Effector memory CD4-positive, alpha-beta T cell (primary cell): ENCODE measurements around the gene PNPT1.
"Not testable (repeated sequence)": the region's sequence is repeated elsewhere in the genome, so short reads cannot be mapped to it uniquely, and the experiment has no call there.

Source experiments
- DNase-seq, 3 donors: peaks; one replicate each; pipeline ENCODE4 v3.0.0-alpha.2; 2020
- H3K27ac ChIP-seq: 2 replicates; pipeline ENCODE4 v1.7.0; 2013; ENCODE audit warnings: mild to moderate bottlenecking, low read length, moderate library complexity; ENCODE audit not compliant: insufficient read depth, poor library complexity, severe bottlenecking
- H3K27me3 ChIP-seq: replicated peaks from 2 replicates; pipeline ENCODE4 v1.7.0; 2013; ENCODE audit warnings: mild to moderate bottlenecking, low read length; ENCODE audit not compliant: insufficient read depth, control insufficient read depth, poor library complexity, severe bottlenecking
- H3K36me3 ChIP-seq: 2 replicates; pipeline ENCODE4 v1.7.0; 2013; ENCODE audit warnings: mild to moderate bottlenecking, low read length, moderate library complexity; ENCODE audit not compliant: control insufficient read depth, insufficient read depth
- H3K4me1 ChIP-seq: 2 replicates; pipeline ENCODE4 v1.7.0; 2013; ENCODE audit warnings: low read length, mild to moderate bottlenecking; ENCODE audit not compliant: control insufficient read depth, insufficient read depth, poor library complexity, severe bottlenecking
- H3K4me3 ChIP-seq: 2 replicates; pipeline ENCODE4 v1.7.0; 2013; ENCODE audit warnings: low read length, low read depth, mild to moderate bottlenecking; ENCODE audit not compliant: insufficient read depth, poor library complexity, severe bottlenecking
- H3K9me3 ChIP-seq: 2 replicates; pipeline ENCODE4 v1.7.0; 2013; ENCODE audit warnings: mild to moderate bottlenecking, low read length, moderate library complexity; ENCODE audit not compliant: control insufficient read depth
- total RNA-seq, 3 donors: gene quantifications; one replicate each; lab custom pipeline; 2026; lab: John Stamatoyannopoulos, UW

PNPT1 gene
- 24.4 to 34.1 (median 29.6) reads per million in 3 donors for total RNA-seq

DNA sequence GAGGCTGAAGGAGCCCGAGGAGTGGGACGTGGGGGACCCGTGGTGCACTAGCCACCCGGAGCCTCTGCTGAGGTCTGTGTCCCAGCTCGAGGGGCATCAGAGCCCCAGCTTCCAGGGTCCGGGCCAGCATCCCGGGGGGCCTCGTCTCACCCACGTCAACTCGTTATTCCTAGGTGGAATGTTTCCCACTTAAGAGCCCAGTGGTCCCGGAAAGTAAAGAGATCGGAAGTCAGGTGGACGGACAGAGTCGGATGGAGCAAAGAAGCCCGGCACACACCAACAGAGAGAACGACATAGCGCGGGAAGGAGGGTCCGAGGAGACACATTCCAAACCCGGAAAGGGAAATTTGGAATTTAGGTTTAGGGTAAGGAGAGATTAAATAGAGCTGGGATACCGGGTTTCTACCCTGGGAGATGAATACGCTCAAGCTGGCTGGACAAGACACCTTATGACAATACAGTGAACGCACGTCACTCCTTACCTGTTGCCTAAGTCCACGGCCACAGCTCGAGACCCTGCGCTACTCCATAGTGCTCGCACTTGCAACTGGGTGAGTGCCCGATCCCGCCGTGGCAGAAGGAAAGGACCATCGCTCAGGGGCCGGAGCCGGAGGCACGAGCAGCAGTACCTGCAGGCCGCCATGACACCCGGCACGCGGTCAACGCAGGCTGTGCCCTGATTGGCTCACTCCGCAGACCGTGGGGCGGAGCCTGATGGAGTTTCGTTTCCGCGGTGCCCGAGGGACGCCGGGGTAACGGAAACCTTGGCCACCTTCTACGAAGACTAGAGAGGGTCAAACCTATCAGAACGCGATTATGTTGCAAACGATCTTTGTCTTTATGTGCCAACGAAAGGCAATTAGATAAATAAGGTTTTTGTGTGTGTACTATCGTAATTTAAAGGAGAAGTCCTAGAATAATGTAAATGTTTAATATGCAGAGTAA lies at the start of gene PNPT1:
Gene PNPT1, minus strand, starts transcription at position 664 of the 945 bp plus-strand sequence. Its CDS starts 21 bp downstream, at position 643.
- Histone ChIP-seq H3K9me3 (no peaks in the 10 kb centered on the region), H3K4me3 (peak within 1 kb of the TSS; percentile 88), H3K27me3 (no peaks in the 10 kb centered on the region), H3K36me3 (no peaks in the 10 kb centered on the region), H3K27ac (peak within 1 kb of the TSS; percentile 55), H3K4me1 (no peaks in the 10 kb centered on the region)
- DNase-seq = peak; percentile 80 to 85 (median 83)

DNA sequence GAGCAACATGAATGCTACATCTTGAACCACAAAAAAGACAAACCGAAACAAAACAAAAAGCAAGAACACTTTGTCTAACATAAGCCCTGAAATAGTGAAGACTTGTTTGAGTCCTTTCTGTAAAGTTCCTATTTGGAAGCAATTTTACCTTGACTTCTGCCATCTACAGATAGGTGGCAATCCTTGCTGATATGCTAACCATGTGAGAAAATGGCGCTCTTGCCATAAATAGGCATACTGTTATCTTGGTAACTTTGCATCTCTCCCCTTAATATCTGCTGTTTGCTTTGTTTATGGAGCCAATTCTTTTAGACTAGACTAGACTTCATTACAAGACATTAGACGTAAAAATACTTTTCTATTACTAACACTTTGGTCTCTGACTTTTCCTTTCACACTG lies 49.4 kb upstream of the PNPT1 start:
- no peaks in the 10 kb centered on the region for H3K36me3 ChIP-seq
- H3K4me3 ChIP-seq = no peak overlapping the region
- H3K4me1 ChIP-seq = no peaks in the 10 kb centered on the region
- H3K9me3 ChIP-seq = no peaks in the 10 kb centered on the region
- DNase-seq = no peak
- H3K27ac ChIP-seq = no peak overlapping the region
- no peaks in the 10 kb centered on the region for H3K27me3 ChIP-seq

DNA sequence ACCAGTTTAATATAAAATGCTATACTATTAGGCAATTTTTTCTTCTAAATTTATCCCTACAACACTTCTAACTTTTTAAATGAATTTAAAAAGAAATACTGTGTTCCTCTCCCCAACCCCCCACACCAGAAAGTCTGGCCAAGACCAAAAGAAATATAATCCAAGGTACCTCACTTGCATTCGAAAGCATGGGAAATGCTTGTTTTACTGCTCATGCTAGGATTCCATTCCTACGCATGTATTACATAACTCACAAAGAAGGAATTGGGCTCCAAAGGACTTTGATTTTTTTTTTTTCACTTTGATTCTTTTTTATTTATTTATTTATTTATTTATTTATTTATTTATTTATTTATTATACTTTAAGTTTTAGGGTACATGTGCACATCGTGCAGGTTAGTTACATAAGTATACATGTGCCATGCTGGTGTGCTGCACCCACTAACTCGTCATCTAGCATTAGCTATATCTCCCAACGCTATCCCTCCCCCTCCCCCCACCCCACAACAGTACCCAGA lies 42.4 kb upstream of the PNPT1 start:
- not testable (repeated sequence) for H3K4me1 ChIP-seq, DNase-seq, H3K27me3 ChIP-seq, H3K9me3 ChIP-seq, H3K4me3 ChIP-seq, H3K27ac ChIP-seq, H3K36me3 ChIP-seq

DNA sequence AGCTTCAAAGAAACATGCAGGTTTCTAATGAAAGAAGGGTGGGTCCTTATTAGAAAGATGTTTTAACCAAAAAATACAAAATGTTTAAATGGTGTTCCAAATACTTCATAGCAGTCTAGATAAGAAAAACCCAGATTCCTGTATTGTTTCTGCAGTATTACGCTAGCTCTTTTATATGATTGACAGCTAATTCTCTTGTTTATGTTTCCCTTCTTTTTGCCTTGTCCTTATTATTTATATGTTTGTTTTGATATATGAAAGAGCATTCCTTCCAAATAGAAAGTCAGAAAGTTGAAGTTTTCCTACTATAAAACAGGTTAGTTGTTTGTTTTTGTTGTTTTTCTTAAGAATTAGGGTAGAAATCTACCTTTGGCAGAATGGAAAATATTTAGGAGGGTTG lies 41.1 kb upstream of the PNPT1 start:
- Histone ChIP-seq H3K36me3 (no peaks in the 10 kb centered on the region), H3K9me3 (no peaks in the 10 kb centered on the region), H3K4me1 (no peaks in the 10 kb centered on the region), H3K27ac (no peak overlapping the region), H3K4me3 (no peak overlapping the region), H3K27me3 (no peaks in the 10 kb centered on the region)
- DNase-seq = no peak

DNA sequence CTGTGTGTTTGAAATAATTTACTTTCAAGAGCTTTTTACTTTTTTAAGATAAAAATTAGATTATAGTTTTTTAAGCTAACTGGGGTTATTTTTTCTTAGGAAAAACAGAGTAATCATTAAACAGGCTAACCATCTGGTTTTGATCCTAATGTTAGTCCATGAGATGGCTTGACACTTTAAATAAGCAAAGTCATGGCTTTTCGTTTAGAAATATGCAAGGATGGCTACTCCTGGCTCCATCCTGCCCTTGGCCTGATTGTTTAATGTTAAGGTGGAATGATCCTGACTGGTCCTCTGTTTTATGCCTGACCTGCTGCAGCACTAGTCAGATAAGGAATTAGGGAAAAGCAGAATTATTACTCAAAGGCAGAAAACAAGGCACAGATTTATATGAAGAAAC lies 39.7 kb upstream of the PNPT1 start:
- H3K27me3 ChIP-seq = no peaks in the 10 kb centered on the region
- H3K4me3 ChIP-seq = no peak overlapping the region
- H3K36me3 ChIP-seq = no peaks in the 10 kb centered on the region
- H3K4me1 ChIP-seq = no peaks in the 10 kb centered on the region
- no peak overlapping the region for H3K27ac ChIP-seq
- no peaks in the 10 kb centered on the region for H3K9me3 ChIP-seq
- DNase-seq = no peak

DNA sequence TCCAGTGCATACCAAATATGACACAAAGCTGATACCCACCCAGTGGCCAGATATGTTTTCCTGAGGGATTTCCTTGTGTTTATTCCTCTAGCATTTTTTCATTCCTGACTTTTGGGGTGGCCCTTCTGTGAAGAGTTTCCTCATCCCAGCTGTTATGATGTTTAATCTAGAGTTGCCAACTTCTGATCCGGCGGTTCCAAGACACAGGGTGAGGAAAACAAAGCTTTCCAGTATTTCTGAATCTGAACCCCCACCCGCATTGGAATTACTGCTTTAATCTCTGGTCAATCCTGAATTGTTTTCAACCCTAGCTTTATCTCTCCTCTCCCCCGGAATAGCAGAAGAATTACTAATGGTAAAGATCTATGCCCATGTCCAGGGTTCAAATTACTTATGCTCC lies 39.2 kb upstream of the PNPT1 start:
- no peaks in the 10 kb centered on the region for H3K27me3 ChIP-seq
- no peaks in the 10 kb centered on the region for H3K4me1 ChIP-seq
- no peaks in the 10 kb centered on the region for H3K9me3 ChIP-seq
- H3K36me3 ChIP-seq = no peaks in the 10 kb centered on the region
- no peak for DNase-seq
- H3K27ac ChIP-seq = no peak overlapping the region
- H3K4me3 ChIP-seq = no peak overlapping the region

DNA sequence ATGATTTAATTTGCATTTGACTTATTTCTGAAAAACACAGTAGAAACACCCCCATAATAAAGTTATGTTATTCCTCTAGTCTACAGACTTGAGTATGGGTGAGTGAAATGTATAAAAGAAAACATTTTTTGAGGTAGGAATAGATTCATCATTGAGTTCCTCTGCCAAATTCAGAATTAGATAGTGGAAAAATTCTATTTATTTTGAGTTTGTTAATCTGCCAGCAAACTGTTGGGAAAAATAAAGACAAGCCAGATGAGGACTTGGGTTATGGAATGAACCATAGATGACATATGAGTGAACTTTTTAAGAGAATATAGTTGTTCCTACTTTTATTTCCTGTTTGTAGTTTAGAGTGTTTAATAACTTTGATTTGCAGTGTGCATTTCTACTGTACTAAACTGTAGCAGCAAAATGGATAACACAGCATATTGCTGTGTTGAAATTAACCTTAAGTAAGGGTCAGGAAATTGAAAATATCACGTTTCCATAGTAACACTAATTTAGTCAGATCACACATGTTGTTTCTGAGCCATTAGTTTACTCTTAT lies 35.6 kb upstream of the PNPT1 start:
- no peak for DNase-seq
- Histone ChIP-seq H3K9me3 (no peaks in the 10 kb centered on the region), H3K27me3 (no peaks in the 10 kb centered on the region), H3K4me3 (no peak overlapping the region), H3K27ac (no peak overlapping the region), H3K4me1 (no peaks in the 10 kb centered on the region), H3K36me3 (no peaks in the 10 kb centered on the region)

DNA sequence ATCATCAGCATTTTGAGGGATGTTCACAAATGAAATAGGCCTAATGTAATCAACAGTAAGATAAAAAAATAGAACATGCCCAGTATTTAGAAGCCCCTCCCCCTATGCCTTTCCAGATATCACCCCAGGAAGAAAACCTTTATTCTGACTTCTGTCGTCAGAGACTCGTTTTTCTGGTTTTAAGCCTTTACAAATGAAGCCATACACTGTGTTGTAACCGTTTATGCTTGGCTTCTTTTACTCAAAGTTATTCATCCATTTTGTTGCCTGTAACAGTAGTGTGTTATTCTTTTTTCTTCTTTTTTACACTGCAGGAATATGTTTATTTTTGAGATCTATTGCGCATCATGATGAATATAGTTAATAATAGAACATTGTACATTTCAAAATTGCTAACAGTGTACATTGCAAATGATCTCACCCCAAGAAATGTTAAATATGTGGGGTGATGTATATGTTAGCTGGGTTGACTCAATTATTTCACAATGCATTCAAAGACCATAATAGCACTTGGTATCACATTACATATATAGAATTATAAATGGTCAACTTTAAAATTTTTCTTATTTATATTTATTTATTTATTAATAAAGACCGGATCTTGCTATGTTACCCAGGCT lies 28.1 kb upstream of the PNPT1 start:
- no peaks in the 10 kb centered on the region for H3K9me3 ChIP-seq
- DNase-seq = no peak
- no peaks in the 10 kb centered on the region for H3K27me3 ChIP-seq
- H3K4me3 ChIP-seq = no peak overlapping the region
- H3K27ac ChIP-seq = no peak overlapping the region
- H3K4me1 ChIP-seq = no peaks in the 10 kb centered on the region
- H3K36me3 ChIP-seq = no peaks in the 10 kb centered on the region

DNA sequence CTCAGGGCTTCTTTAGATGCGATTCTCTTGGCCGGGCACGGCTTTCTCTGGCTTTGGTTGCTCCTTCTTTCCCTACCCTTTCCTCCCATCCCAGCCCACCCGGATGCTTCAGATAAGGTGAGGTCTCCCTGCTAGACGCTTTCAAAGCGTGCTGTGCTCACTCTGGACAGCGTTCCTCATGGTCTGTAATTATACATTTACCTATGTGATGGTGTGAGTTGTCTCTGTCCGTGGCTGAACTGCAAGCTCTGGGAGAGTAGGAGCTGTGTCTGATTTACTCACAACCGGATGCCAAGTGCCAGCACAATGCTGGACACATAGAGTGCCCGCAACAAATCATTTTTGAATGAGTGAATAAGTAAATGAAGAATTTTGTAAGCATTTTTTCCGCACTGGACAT lies 26.8 kb upstream of the PNPT1 start:
- Histone ChIP-seq H3K9me3 (no peaks in the 10 kb centered on the region), H3K4me3 (no peak overlapping the region), H3K4me1 (no peaks in the 10 kb centered on the region), H3K36me3 (no peaks in the 10 kb centered on the region), H3K27me3 (no peaks in the 10 kb centered on the region), H3K27ac (no peak overlapping the region)
- DNase-seq = no peak

DNA sequence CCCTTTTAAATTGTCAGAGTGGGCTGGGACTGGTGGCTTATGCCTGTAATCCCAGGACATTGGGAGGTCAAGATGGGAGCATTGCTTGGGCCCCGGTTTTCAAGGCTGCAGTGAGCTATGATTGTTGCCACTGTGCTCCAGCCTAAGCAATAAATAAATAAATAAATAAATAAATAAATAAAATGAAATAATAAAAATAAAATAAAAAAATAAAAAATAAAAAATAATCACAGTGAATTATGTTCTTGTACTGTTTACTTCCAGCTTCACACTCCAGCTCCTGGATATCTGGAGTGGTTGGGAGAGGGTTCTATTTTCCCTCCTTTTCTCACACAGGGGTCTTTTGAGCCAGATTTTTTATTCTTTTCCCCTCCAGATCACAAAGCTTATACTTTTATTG lies 26.2 kb upstream of the PNPT1 start:
- Histone ChIP-seq H3K4me3 (no peak overlapping the region), H3K9me3 (no peaks in the 10 kb centered on the region), H3K4me1 (no peaks in the 10 kb centered on the region), H3K36me3 (no peaks in the 10 kb centered on the region), H3K27ac (no peak overlapping the region), H3K27me3 (no peaks in the 10 kb centered on the region)
- DNase-seq = no peak
